Activated CD4-positive, alpha-beta T cell treated with anti-CD3 and anti-CD28 coated beads for 24 hours (primary cell): Measurements from ENCODE around the gene TM4SF1.

Source experiments
- DNase-seq, 2 donors: peaks; one replicate each; pipeline ENCODE4 v3.0.0-alpha.2; 2020; ENCODE audit warnings: low read depth in 2 of 2

The TM4SF1 gene

GRCh38 chr3:149375501-149376196 lies 1.8 kb downstream of the TM4SF1 start:
- no peak for DNase-seq

- no peak for DNase-seq
Measured at GRCh38 chr3:149374793-149375500, 2.5 kb downstream of the TM4SF1 start.

- no peak for DNase-seq
Measured at GRCh38 chr3:149374391-149374790, 3.1 kb downstream of the TM4SF1 start.

GRCh38 chr3:149373235-149374125 lies 4.0 kb downstream of the TM4SF1 start:
- no peak for DNase-seq

- no peak for DNase-seq
Measured at GRCh38 chr3:149371723-149372114, 5.7 kb downstream of the TM4SF1 start.

- DNase-seq, result no peak
Measured at GRCh38 chr3:149371001-149371722, 6.3 kb downstream of the TM4SF1 start.

GRCh38 chr3:149369991-149370866 lies 7.2 kb downstream of the TM4SF1 start:
- DNase-seq, result no peak

- no peak for DNase-seq
Measured at GRCh38 chr3:149368674-149369497, 8.6 kb downstream of the TM4SF1 start.

- no peak for DNase-seq
Measured at GRCh38 chr3:149368201-149368673, 9.2 kb downstream of the TM4SF1 start.

GRCh38 chr3:149366941-149367840 lies 10.3 kb downstream of the TM4SF1 start:
- DNase-seq, result no peak

GRCh38 chr3:149366031-149366430 lies 11.4 kb downstream of the TM4SF1 start:
- no peak for DNase-seq

- no peak for DNase-seq
Measured at GRCh38 chr3:149364624-149365023, 12.8 kb downstream of the TM4SF1 start.

- no peak for DNase-seq
Measured at GRCh38 chr3:149363053-149363452, 14.4 kb downstream of the TM4SF1 start.

- DNase-seq, result no peak
Measured at GRCh38 chr3:149362366-149362765, 15.1 kb downstream of the TM4SF1 start.

- no peak for DNase-seq
Measured at GRCh38 chr3:149356630-149357029, 20.8 kb downstream of the TM4SF1 start.

GRCh38 chr3:149356044-149356592 lies 21.3 kb downstream of the TM4SF1 start:
- DNase-seq, result no peak

GRCh38 chr3:149353581-149354184 lies 23.8 kb downstream of the TM4SF1 start:
- DNase-seq, result no peak

- DNase-seq, result peak; percentile 7
Measured at GRCh38 chr3:149352556-149352955, 24.9 kb downstream of the TM4SF1 start.
